ENCODE measurements around the gene CST9L.

Gene CST9L

DNA sequence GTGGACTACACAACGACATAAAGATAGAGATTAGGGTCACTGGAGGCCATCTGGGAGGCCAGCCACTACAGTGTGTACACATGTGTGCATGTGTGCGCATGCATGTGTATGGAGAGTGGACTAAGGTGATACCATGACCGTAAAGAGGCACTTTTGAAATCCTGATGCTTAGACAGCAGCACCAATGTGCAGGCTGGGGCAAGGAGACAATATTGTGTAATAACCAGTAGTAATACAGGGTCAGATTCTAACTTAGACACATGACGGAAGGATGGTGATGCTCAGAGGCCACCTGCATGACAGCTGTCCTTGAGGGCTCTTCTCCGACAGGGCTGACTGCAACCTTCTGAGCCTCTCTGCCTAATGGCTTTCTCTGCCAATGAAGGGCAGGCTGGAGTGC is 25.5 kb downstream of the CST9L start:
- H3K4me3 Mint-ChIP-seq: no peak overlapping the region
- no peaks in the 10 kb centered on the region for H3K9me3 Mint-ChIP-seq (ENCODE audit: low read depth)
- H3K27ac Mint-ChIP-seq: no peak overlapping the region
- no peaks in the 10 kb centered on the region for H3K36me3 Mint-ChIP-seq
- H3K27me3 Mint-ChIP-seq: peaks cover 10% of the 10 kb centered on the region
- no peaks in the 10 kb centered on the region for H3K4me1 Mint-ChIP-seq (ENCODE audit: low read depth)

- peaks cover 12% of the 10 kb centered on the region for H3K27me3 Mint-ChIP-seq
- no peak overlapping the region for H3K4me3 Mint-ChIP-seq
- no peaks in the 10 kb centered on the region for H3K4me1 Mint-ChIP-seq (ENCODE audit: low read depth)
- no peaks in the 10 kb centered on the region for H3K36me3 Mint-ChIP-seq
- no peaks in the 10 kb centered on the region for H3K9me3 Mint-ChIP-seq (ENCODE audit: low read depth)
- no peak overlapping the region for H3K27ac Mint-ChIP-seq
These were observed 26.5 kb downstream of the CST9L start for GRCh38 chr20:23541776-23542175.

DNA sequence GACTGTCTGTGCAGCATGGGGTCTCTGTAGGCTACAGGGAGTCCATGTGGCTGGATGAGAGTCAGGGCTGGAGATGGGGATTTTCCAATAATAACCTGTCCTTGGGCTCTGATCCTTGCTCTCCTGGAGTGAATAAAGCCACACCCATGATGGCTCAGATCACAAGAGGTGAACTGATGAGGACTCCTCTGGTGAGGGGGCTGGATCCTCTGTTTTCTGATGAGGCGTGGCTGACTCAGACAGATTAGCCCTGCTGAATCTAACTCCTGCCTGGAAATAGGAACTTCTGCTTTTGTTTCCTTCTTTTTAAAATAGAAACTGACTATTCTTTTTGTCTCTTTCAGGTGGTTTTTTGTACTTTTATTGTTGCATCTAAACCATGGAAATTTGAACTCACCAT is 27.0 kb downstream of the CST9L start:
- no peak overlapping the region for H3K4me3 Mint-ChIP-seq
- no peaks in the 10 kb centered on the region for H3K36me3 Mint-ChIP-seq
- peaks cover 12% of the 10 kb centered on the region for H3K27me3 Mint-ChIP-seq
- no peaks in the 10 kb centered on the region for H3K4me1 Mint-ChIP-seq (ENCODE audit: low read depth)
- no peaks in the 10 kb centered on the region for H3K9me3 Mint-ChIP-seq (ENCODE audit: low read depth)
- no peak overlapping the region for H3K27ac Mint-ChIP-seq

- H3K27me3 Mint-ChIP-seq: peaks cover 12% of the 10 kb centered on the region
- no peak overlapping the region for H3K27ac Mint-ChIP-seq
- H3K9me3 Mint-ChIP-seq (ENCODE audit: low read depth): no peaks in the 10 kb centered on the region
- H3K36me3 Mint-ChIP-seq: no peaks in the 10 kb centered on the region
- H3K4me1 Mint-ChIP-seq (ENCODE audit: low read depth): no peaks in the 10 kb centered on the region
- no peak overlapping the region for H3K4me3 Mint-ChIP-seq
These were observed 27.7 kb downstream of the CST9L start for GRCh38 chr20:23540624-23541023.

GRCh38 chr20:23537030-23537429 is 31.3 kb downstream of the CST9L start:
- Mint-ChIP-seq H3K4me1 (ENCODE audit: low read depth) (no peaks in the 10 kb centered on the region), H3K36me3 (no peaks in the 10 kb centered on the region), H3K9me3 (ENCODE audit: low read depth) (no peaks in the 10 kb centered on the region), H3K27ac (no peak overlapping the region), H3K27me3 (peaks cover 8% of the 10 kb centered on the region), H3K4me3 (no peak overlapping the region)

DNA sequence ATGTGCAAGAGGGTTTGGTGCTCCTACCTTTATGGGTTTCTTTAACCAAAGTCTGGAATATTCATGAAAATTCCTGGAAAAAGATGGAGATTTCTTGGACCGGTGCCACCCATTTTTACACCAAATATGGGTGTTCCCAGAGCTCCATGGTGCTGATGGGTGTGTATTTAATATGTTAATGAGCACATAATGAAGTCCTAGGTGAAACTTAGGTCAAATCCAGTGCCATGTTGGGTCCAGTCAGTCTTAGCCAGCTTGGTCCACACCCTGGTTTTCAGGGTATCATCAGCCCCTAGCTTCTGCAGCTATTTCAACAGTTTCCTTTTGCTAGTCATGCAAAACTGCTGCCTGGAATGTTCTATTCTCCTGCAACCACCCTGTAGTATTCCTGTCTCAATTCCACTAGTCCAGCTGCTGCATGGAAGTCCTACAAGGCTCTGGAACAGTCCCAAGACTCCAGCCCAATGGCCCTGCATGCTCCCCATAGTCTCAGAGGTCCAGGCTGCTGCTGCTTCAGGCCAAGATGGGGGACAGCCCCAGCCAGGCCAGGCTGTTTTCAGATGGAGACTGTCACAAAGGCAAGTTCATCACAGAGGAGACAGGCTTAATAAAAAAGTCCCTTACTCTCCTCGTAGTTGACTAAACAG is 31.8 kb downstream of the CST9L start:
- no peaks in the 10 kb centered on the region for H3K9me3 Mint-ChIP-seq (ENCODE audit: low read depth)
- no peaks in the 10 kb centered on the region for H3K4me1 Mint-ChIP-seq (ENCODE audit: low read depth)
- peaks cover 6% of the 10 kb centered on the region for H3K27me3 Mint-ChIP-seq
- H3K27ac Mint-ChIP-seq: no peak overlapping the region
- no peaks in the 10 kb centered on the region for H3K36me3 Mint-ChIP-seq
- H3K4me3 Mint-ChIP-seq: no peak overlapping the region

GRCh38 chr20:23534801-23535593 is 33.3 kb downstream of the CST9L start:
- Mint-ChIP-seq H3K27me3 (peaks cover 6% of the 10 kb centered on the region), H3K9me3 (ENCODE audit: low read depth) (peaks cover 5% of the 10 kb centered on the region), H3K4me3 (no peak overlapping the region), H3K4me1 (ENCODE audit: low read depth) (no peaks in the 10 kb centered on the region), H3K36me3 (no peaks in the 10 kb centered on the region), H3K27ac (no peak overlapping the region)

- H3K9me3 Mint-ChIP-seq (ENCODE audit: low read depth): peaks cover 10% of the 10 kb centered on the region
- H3K27ac Mint-ChIP-seq: no peak overlapping the region
- no peak overlapping the region for H3K4me3 Mint-ChIP-seq
- no peaks in the 10 kb centered on the region for H3K4me1 Mint-ChIP-seq (ENCODE audit: low read depth)
- peaks cover 2% of the 10 kb centered on the region for H3K36me3 Mint-ChIP-seq
- peaks cover 5% of the 10 kb centered on the region for H3K27me3 Mint-ChIP-seq
These were observed 35.1 kb downstream of the CST9L start for GRCh38 chr20:23533161-23533560.

- H3K4me1 Mint-ChIP-seq (ENCODE audit: low read depth): no peaks in the 10 kb centered on the region
- no peak overlapping the region for H3K4me3 Mint-ChIP-seq
- peaks cover 5% of the 10 kb centered on the region for H3K27me3 Mint-ChIP-seq
- H3K36me3 Mint-ChIP-seq: peaks cover 2% of the 10 kb centered on the region
- no peak overlapping the region for H3K27ac Mint-ChIP-seq
- H3K9me3 Mint-ChIP-seq (ENCODE audit: low read depth): peaks cover 10% of the 10 kb centered on the region
These were observed 35.8 kb downstream of the CST9L start for GRCh38 chr20:23532533-23532932.

DNA sequence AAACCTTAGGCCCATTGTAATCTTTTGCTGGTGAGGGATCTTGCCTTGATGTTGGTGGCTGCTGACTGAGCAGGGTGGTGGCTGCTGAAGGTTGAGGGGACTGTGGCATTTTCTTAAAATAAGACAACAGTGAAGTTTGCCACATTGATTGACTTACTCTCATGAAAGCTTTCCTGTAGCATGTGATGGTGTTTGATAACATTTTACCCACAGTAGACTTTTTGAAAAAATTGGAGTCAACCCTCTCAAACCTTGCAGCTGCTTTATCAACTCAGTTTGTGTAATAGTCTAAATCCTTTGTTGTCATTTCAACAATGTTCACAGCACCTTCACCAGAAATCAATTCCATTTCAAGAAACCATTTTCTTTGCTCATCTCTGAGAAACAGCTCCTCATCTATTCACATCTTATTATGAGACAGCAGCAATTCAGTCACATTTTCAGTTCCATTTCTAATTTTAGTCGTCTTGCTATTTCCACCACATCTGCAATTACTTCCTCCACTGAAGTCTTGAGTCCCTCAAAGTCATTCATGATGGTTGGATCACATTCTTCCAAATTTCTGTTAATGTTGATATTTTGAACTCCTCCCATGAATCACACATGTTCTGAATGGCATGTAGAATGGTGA is 37.2 kb downstream of the CST9L start:
- Mint-ChIP-seq H3K27me3 (peaks cover 2% of the 10 kb centered on the region), H3K27ac (no peak overlapping the region), H3K4me3 (no peak overlapping the region), H3K4me1 (ENCODE audit: low read depth) (no peaks in the 10 kb centered on the region), H3K36me3 (peaks cover 2% of the 10 kb centered on the region), H3K9me3 (ENCODE audit: low read depth) (peaks cover 10% of the 10 kb centered on the region)

DNA sequence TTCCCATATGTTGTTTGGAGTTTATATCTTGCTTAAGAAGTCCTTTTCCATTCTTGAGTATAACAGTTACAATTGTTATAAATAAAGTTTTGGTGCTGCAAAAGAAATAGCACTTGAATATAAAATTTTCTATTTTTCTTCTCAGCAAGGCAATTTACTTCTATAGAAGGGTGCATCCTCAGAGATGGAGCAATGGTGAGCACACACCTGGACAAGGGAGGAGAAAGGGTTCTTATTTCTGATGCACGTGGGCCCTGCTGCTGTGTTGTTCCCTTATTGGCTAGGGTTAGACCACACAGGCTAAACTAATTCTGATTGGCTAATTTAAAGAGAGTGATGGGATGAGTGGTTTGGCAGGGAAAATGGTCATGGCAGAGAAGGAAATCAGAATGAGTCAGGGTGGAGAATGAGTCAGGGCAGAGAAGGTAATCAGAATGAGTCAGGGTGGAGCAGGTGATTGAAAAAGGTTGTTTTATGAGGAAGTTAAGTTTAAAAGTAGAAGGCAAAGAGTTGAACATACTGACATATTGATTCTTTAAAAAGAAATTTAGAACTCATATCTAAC is 39.3 kb downstream of the CST9L start:
- Mint-ChIP-seq H3K27ac (no peak overlapping the region), H3K9me3 (ENCODE audit: low read depth) (peaks cover 10% of the 10 kb centered on the region), H3K4me3 (no peak overlapping the region), H3K4me1 (ENCODE audit: low read depth) (no peaks in the 10 kb centered on the region), H3K27me3 (peaks cover 3% of the 10 kb centered on the region), H3K36me3 (peaks cover 2% of the 10 kb centered on the region)

DNA sequence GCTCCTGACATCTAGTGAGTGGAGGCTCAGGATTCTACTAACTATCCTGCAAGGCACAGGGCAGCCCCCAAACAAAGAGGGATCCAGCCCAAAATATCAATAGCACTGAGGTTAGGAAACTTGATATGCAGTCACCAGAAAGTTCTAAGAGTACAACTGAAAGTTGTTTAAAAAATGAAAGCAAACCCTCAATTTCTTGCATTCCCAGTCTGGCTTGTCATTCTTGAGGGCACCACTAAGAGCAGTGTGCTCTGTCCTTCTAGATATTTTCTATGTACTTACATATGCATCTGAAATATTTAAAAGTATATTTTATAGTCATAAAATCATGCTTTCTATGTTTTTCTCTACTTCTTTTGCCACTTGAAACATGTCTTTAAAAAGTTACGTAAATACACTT is 41.4 kb downstream of the CST9L start:
- Mint-ChIP-seq H3K4me1 (ENCODE audit: low read depth) (no peaks in the 10 kb centered on the region), H3K27ac (no peak overlapping the region), H3K4me3 (no peak overlapping the region), H3K36me3 (peaks cover 2% of the 10 kb centered on the region), H3K9me3 (ENCODE audit: low read depth) (peaks cover 10% of the 10 kb centered on the region), H3K27me3 (peaks cover 3% of the 10 kb centered on the region)

GRCh38 chr20:23524146-23524545 is 44.1 kb downstream of the CST9L start:
- Mint-ChIP-seq H3K4me1 (ENCODE audit: low read depth) (no peaks in the 10 kb centered on the region), H3K36me3 (peaks cover 2% of the 10 kb centered on the region), H3K4me3 (no peak overlapping the region), H3K27me3 (peaks cover 3% of the 10 kb centered on the region), H3K9me3 (ENCODE audit: low read depth) (peaks cover 5% of the 10 kb centered on the region), H3K27ac (no peak overlapping the region)

DNA sequence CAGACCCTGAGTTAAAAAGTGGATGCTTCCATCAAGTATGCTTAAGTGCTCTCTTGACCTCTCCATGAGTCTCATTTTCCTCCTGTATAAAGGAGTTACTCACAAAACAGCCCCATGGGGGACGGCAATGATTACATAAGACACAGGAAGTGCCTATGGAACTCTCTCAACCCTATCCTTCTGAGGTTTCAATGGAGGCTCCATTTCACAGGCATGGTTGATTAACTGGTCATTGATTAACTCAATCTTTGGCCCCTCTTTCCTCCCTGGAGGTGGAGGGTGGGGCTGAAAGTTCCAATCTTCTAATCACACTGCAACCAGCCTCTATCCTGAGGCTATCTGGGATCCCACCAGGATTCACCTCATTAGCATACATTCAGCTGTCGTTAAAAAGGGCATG is 48.1 kb downstream of the CST9L start:
- no peak overlapping the region for H3K4me3 Mint-ChIP-seq
- peaks cover 2% of the 10 kb centered on the region for H3K27me3 Mint-ChIP-seq
- H3K36me3 Mint-ChIP-seq: no peaks in the 10 kb centered on the region
- H3K4me1 Mint-ChIP-seq (ENCODE audit: low read depth): no peaks in the 10 kb centered on the region
- H3K9me3 Mint-ChIP-seq (ENCODE audit: low read depth): no peaks in the 10 kb centered on the region
- no peak overlapping the region for H3K27ac Mint-ChIP-seq

DNA sequence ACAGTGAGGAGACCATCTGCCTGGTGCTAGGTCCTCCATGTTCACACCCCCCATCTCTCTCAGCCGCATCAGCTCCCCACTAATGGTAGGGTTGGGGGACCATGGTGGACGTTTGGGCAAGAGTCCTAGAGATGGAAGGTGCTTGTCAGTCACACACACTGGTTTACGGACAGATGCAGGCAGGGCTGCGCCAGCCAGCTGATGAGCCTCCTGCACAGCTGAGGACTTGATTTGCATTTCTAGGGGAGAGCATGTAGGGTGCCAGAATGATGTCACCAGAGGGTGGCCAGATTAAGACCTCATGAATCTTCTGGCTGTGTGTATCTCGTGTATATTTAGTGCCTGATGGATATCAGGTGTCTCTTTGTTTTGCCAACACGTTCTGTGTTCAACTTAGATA is 48.7 kb downstream of the CST9L start:
- H3K9me3 Mint-ChIP-seq (ENCODE audit: low read depth): no peaks in the 10 kb centered on the region
- no peak overlapping the region for H3K4me3 Mint-ChIP-seq
- no peaks in the 10 kb centered on the region for H3K36me3 Mint-ChIP-seq
- H3K4me1 Mint-ChIP-seq (ENCODE audit: low read depth): no peaks in the 10 kb centered on the region
- H3K27ac Mint-ChIP-seq: no peak overlapping the region
- peaks cover 2% of the 10 kb centered on the region for H3K27me3 Mint-ChIP-seq

Data from activated naive CD8-positive, alpha-beta T cell (primary cell).